Activated CD8-positive, alpha-beta T cell treated with anti-CD3 and anti-CD28 coated beads for 36 hours (primary cell): Measurements from ENCODE around the gene C2orf68. TPM values are rescaled to one million over a fixed set of nuclear protein-coding genes. Genes with fewer than 3 reads are reported as not detected.
A peak's percentile ranks its signal among the peaks of the same experiment; 100 is the strongest.

Experiments
- ATAC-seq: fragments of 200-7000 bp; cut with Tn5 transposase; one replicate; pipeline ENCODE4 v1.10.0; 2021; ENCODE audit warnings: mild to moderate bottlenecking, moderate library complexity
- CTCF ChIA-PET: fragments of 350-600 bp; sonication (Branson Sonifier 250); formaldehyde crosslinking; loops from one replicate; lab custom pipeline; 2021; ENCODE audit warnings: antibody characterized with exemption; lab: Charles Lee
- POLR2A ChIA-PET: fragments of 350-600 bp; sonication (Branson Sonifier 250); formaldehyde crosslinking; loops from one replicate; lab custom pipeline; 2021; ENCODE audit warnings: antibody characterized with exemption; lab: Charles Lee
- DNase-seq: peaks from one replicate; pipeline ENCODE4 v3.0.0-alpha.2; 2020
- H3K27ac Mint-ChIP-seq: one replicate; pipeline ENCODE4 v1.8.0; 2021; ENCODE audit warnings: mild to moderate bottlenecking, mixed read lengths
- H3K27me3 Mint-ChIP-seq: one replicate; pipeline ENCODE4 v1.8.0; 2021; ENCODE audit warnings: mixed read lengths
- H3K36me3 Mint-ChIP-seq: one replicate; pipeline ENCODE4 v1.8.0; 2021; ENCODE audit warnings: low read depth, mixed read lengths
- H3K4me1 Mint-ChIP-seq: one replicate; pipeline ENCODE4 v1.8.0; 2021; ENCODE audit warnings: low read depth, mixed read lengths
- H3K4me3 Mint-ChIP-seq: one replicate; pipeline ENCODE4 v1.8.0; 2021; ENCODE audit warnings: mild to moderate bottlenecking, moderate library complexity, mixed read lengths
- H3K9me3 Mint-ChIP-seq: one replicate; pipeline ENCODE4 v1.8.0; 2021; ENCODE audit warnings: mixed read lengths
- CTCF ChIP-seq: fragments of 200-600 bp; IDR thresholded peaks from one replicate; pipeline ENCODE4 v1.8.0; 2022; ENCODE audit warnings: antibody characterized with exemption, mild to moderate bottlenecking
- intact Hi-C: fragments of 100-400 bp; cut with micrococcal nuclease; formaldehyde crosslinking; loops from one replicate; pipeline ENCODE4 v1.10.0; 2022
- total RNA-seq, 2 experiments: library from RNA; stranded (reverse); gene quantifications; one replicate each; pipeline ENCODE4 v1.2.3, GENCODE V29; 2021

Gene C2orf68
- total RNA-seq, 2 experiments from 2014 or later: 25.4 to 29.1 TPM

- Mint-ChIP-seq H3K27me3 (no peaks in the 10 kb centered on the region), H3K27ac (peak overlapping the region; percentile 25), H3K9me3 (no peaks in the 10 kb centered on the region), H3K36me3 (peaks cover 7% of the 10 kb centered on the region), H3K4me1 (peaks cover 49% of the 10 kb centered on the region), H3K4me3 (peak overlapping the region; percentile 71)
- intact Hi-C loops: no loop called here
- DNase-seq (no peak), ATAC-seq (peak; percentile 3)
- POLR2A ChIA-PET: interaction anchor here (0.6 to 6.1 kb wide), 8 partner anchors 9 to 275 kb away, joined by 3 to 34 read pairs (median 8); partner anchors contain the start of genes C2orf68, MAT2A, USP39 and VAMP5
- no peak for TF ChIP-seq CTCF
- CTCF ChIA-PET: interaction anchor here (1.0 to 2.4 kb wide), 5 partner anchors 9 to 36 kb away, joined by 3 to 9 read pairs (median 4); partner anchors contain the start of genes C2orf68 and VAMP5
Measured at GRCh38 chr2:85601771-85602475, 9.9 kb downstream of the C2orf68 start.

- no peak overlapping the region for H3K27ac Mint-ChIP-seq
- no peaks in the 10 kb centered on the region for H3K9me3 Mint-ChIP-seq
- H3K4me1 Mint-ChIP-seq: peaks cover 52% of the 10 kb centered on the region
Measured at GRCh38 chr2:85600951-85601770, 10.7 kb downstream of the C2orf68 start.

DNA sequence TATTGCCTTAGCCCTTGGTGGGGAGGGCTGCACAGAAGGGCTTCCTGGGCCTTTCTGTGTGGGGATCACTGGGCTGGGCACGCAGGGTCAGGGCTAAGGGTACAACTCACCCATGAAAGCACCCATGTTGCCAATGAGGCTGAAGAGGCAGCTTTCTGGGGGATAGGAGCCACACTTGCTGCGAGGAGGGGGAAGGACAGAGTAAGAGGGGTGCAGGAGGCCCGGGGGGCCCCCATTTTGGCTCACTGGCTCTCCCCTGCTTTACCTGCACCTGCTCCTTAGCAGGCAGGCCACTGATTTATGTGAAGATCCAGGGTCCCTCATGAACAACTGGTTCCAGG is 11.7 kb downstream of the C2orf68 start:
- no peak for TF ChIP-seq CTCF
- Mint-ChIP-seq H3K4me3 (no peak overlapping the region), H3K36me3 (peaks cover 13% of the 10 kb centered on the region), H3K9me3 (no peaks in the 10 kb centered on the region), H3K27ac (no peak overlapping the region), H3K27me3 (no peaks in the 10 kb centered on the region), H3K4me1 (peaks cover 45% of the 10 kb centered on the region)
- no peak for ATAC-seq
- no peak for DNase-seq
- ChIA-PET CTCF (interaction anchor here (1.2 to 2.4 kb wide), 2 partner anchors 37 to 48 kb away, joined by 3 to 9 read pairs; no protein-coding TSS in a partner anchor), POLR2A (interaction anchor here (1.3 to 5.4 kb wide), 6 partner anchors 11 to 274 kb away, joined by 3 to 21 read pairs (median 10); partner anchors contain the start of genes C2orf68, ELMOD3, RETSAT and USP39)
- intact Hi-C loops: no loop called here

More at GRCh38 chr2:85600951-85601770, 10.7 kb downstream of the C2orf68 start:
- POLR2A ChIA-PET: interaction anchor here (0.6 to 5.4 kb wide), 8 partner anchors 10 to 274 kb away, joined by 3 to 21 read pairs (median 6); partner anchors contain the start of genes C2orf68, ELMOD3, RETSAT and VAMP5
- ATAC-seq: no peak
- Mint-ChIP-seq H3K36me3 (peaks cover 9% of the 10 kb centered on the region), H3K4me3 (peak overlapping the region; percentile 71), H3K27me3 (no peaks in the 10 kb centered on the region)
- intact Hi-C loops: no loop called here
- no peak for DNase-seq
- TF ChIP-seq CTCF: no peak
- CTCF ChIA-PET: interaction anchor here (1.0 to 2.4 kb wide), 5 partner anchors 9 to 49 kb away, joined by 3 to 9 read pairs (median 4); partner anchors contain the start of genes C2orf68 and VAMP5

- no peak overlapping the region for H3K27ac Mint-ChIP-seq
- H3K4me3 Mint-ChIP-seq: no peak overlapping the region
- intact Hi-C loops: no loop called here
- peaks cover 13% of the 10 kb centered on the region for H3K36me3 Mint-ChIP-seq
- CTCF ChIA-PET: interaction anchor here (0.9 to 2.4 kb wide), 3 partner anchors 8 to 48 kb away, joined by 3 to 9 read pairs (median 3); no protein-coding TSS in a partner anchor
- H3K9me3 Mint-ChIP-seq: no peaks in the 10 kb centered on the region
- H3K27me3 Mint-ChIP-seq: no peaks in the 10 kb centered on the region
- TF ChIP-seq CTCF: no peak
- no peak for ATAC-seq
- H3K4me1 Mint-ChIP-seq: peaks cover 41% of the 10 kb centered on the region
- POLR2A ChIA-PET: interaction anchor here (1.3 to 5.4 kb wide), 6 partner anchors 12 to 274 kb away, joined by 3 to 21 read pairs (median 10); partner anchors contain the start of genes C2orf68, ELMOD3, RETSAT and USP39
- DNase-seq: peak; percentile 38
Measured at GRCh38 chr2:85599468-85600234, 12.2 kb downstream of the C2orf68 start.
